NCI-H2029 treated with DMSO at 0.1 percent for 48 hours (cell line): Measurements from ENCODE around the gene DCP2.
"Not testable (repeated sequence)": the region's sequence is repeated elsewhere in the genome, so short reads cannot be mapped to it uniquely, and the experiment has no call there.

ENCODE experiments used
- DNase-seq: peaks from one replicate; lab custom pipeline; 2025; lab: John Stamatoyannopoulos, UW

DCP2 gene

GRCh38 chr5:112976432-112977309 lies at the start of gene DCP2:
Gene DCP2, plus strand, starts transcription at chr5:112976798. Its CDS starts 136 bp downstream, at chr5:112976934.
- DNase-seq = peak; percentile 98

GRCh38 chr5:112929336-112930081 lies 47.1 kb upstream of the DCP2 start:
- DNase-seq = no peak

GRCh38 chr5:112930082-112930344 lies 46.6 kb upstream of the DCP2 start:
- DNase-seq = no peak

- no peak for DNase-seq
Measured at GRCh38 chr5:112931473-112931872, 45.1 kb upstream of the DCP2 start.

- no peak for DNase-seq
Measured at GRCh38 chr5:112933105-112933504, 43.5 kb upstream of the DCP2 start.

- no peak for DNase-seq
Measured at GRCh38 chr5:112933651-112934365, 42.8 kb upstream of the DCP2 start.

- DNase-seq = no peak
Measured at GRCh38 chr5:112934366-112934663, 42.3 kb upstream of the DCP2 start.

GRCh38 chr5:112935675-112936074 lies 40.9 kb upstream of the DCP2 start:
- no peak for DNase-seq

GRCh38 chr5:112938286-112938685 lies 38.3 kb upstream of the DCP2 start:
- no peak for DNase-seq

GRCh38 chr5:112940670-112941069 lies 35.9 kb upstream of the DCP2 start:
- no peak for DNase-seq

GRCh38 chr5:112948458-112948857 lies 28.1 kb upstream of the DCP2 start:
- DNase-seq = no peak

- DNase-seq = no peak
Measured at GRCh38 chr5:112951124-112951702, 25.4 kb upstream of the DCP2 start.

GRCh38 chr5:112956606-112957005 lies 20.0 kb upstream of the DCP2 start:
- no peak for DNase-seq

GRCh38 chr5:112957036-112957808 lies 19.4 kb upstream of the DCP2 start:
- DNase-seq = no peak

- DNase-seq = no peak
Measured at GRCh38 chr5:112958093-112959088, 18.2 kb upstream of the DCP2 start.

- DNase-seq = not testable (repeated sequence)
Measured at GRCh38 chr5:112959872-112960271, 16.7 kb upstream of the DCP2 start.

- no peak for DNase-seq
Measured at GRCh38 chr5:112960315-112960714, 16.3 kb upstream of the DCP2 start.

GRCh38 chr5:112960863-112961504 lies 15.6 kb upstream of the DCP2 start:
- DNase-seq = no peak

- DNase-seq = not testable (repeated sequence)
Measured at GRCh38 chr5:112963374-112963733, 13.2 kb upstream of the DCP2 start.

GRCh38 chr5:112965733-112966306 lies 10.8 kb upstream of the DCP2 start:
- no peak for DNase-seq
